SK-N-DZ (cell line): ENCODE data around the gene CSNK2B.

Experiments
- DNase-seq: peaks from one replicate; pipeline ENCODE4 v3.0.0-alpha.2; 2015; ENCODE audit warnings: low spot score

The CSNK2B gene

GRCh38 chr6:31636698-31637596 is 28.9 kb upstream of the CSNK2B start:
- no peak for DNase-seq

DNA sequence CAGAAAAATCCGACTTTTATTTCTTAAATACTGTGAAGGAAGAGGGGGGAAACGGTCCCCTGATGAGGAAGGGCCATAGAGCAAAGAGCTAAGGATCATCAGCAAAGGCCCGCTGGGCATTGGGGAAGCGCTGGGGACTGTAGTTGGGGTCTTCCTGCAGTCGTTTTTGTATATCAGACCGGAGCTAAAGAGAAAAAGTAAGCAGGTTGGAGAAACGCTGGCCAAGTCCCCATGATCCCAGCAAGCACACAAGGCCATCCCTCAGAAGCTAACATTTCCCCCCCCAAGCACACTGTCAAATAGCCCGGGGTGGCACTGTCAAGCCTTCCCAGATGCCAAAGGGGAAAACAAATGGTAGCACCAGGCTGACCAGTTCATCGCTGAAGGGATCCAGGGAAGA is 26.8 kb upstream of the CSNK2B start:
- no peak for DNase-seq

- no peak for DNase-seq
These were observed 26.4 kb upstream of the CSNK2B start for GRCh38 chr6:31639449-31639861.

DNA sequence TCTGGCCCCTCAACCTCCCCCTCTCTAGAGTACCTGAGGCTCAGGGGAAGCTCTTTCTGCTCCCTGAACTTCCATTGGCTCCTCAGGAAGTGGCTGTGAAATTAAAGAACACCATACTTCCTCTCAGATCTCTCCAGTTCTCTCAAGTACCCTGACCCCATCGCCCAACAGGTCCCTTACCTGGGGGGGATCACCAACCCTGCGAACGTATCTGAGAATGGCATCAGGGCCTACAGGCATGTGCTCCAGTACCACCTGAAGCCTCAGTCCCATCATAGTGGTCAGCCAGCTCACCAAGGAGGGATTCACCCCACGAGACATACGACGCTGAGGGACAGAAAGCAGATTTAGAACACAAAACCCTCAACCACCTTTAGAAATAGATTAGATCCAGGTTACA is 25.3 kb upstream of the CSNK2B start:
- DNase-seq = no peak

GRCh38 chr6:31641370-31641769 is 24.5 kb upstream of the CSNK2B start:
- DNase-seq = no peak

DNA sequence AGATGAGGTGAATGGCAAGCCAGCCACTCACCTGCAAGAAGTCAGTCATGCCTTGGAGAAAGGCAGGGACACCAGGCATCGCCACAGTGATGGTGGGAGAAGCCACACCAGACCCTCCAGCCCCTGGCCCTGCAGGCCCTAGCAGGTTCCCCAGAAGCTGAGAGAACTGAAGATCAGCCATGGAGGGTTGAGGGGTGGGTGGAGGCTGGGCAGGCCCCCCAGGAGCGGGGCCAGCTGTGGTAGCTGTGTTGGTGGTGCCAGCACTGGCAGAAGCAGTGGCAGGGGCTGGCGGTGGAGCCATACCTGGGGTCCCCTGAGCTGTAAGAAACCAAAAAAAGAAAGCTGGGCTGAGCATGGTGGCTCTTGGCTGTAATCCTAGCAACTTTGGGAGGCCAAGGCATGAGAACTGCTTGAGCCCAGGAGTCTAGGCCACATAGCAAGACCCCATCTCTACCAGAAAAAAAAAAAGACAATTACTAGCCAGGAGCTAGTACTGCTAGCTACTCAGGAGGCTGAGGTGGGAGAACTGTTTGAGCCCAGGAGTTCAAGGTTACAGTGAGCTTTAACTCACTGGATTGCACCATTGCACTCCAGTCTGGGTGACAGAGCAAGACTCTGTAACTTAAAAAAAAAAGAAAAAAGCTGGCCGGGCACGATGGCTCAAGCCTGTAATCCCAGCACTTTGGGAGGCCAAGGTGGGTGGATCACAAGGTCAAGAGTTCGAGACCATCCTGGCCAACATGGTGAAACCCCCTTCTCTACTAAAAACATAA is 22.9 kb upstream of the CSNK2B start:
- DNase-seq = no peak

GRCh38 chr6:31643818-31644454 is 21.9 kb upstream of the CSNK2B start:
- DNase-seq = no peak

DNA sequence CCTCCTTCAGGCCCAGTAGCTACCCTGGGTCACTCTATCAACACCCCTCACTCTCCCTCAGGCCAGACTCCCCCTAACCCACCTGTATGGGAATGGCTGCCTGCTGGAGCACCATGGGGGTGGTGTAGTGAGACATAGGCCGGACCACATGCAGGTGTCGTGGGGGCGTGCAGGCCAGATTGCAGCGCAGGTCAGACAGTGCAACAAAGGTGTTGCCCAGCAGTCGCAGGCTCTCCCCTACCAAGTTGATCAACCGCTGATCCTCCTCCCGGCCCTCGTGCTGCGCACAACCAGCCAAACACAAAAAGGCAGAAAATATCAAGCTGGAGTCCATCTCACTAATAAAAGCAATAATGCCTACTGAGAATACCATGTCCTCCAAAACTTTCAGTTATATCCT is 20.6 kb upstream of the CSNK2B start:
- DNase-seq = no peak

GRCh38 chr6:31651602-31652191 is 14.2 kb upstream of the CSNK2B start:
- DNase-seq = peak; percentile 71

DNA sequence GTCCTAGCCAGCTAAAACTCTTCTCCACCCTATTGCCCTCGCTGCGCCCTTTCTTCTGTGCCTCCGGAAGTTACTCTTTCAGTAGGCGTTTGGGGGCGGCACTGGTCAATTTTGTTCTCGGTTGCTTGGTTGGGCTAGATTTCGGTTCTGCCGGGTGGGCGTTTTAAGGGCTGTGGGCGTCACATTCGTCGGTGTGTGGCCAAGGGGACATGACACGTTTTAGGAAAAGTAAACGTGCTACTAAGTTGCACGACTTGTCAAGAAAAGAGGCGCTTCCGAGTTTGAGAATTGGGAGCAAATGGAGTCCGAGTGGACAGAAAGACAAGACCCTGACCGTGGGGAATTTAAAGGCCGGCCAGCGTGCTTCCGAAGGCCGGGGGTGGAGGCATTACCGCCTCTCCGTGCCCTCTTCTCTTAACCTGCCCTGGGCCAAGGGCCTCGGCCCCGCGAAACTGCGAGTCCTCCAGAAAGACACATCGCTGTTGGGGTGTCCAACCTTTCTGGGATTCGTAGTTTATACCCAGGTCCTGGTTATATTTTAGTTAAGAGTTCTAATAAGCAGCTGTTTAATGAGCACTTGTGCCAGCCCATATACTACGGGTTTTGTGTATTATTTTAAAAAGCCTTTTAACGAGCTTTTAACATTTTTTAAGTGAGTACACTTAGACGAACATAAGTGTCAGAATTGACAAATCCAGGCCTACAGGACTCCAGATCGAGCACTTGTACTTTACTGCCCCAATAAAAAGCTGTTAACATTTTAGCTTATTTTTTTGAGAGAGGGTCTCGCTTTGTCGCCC is 12.8 kb upstream of the CSNK2B start:
- peak; percentile 96 for DNase-seq

- no peak for DNase-seq
These were observed 11.1 kb upstream of the CSNK2B start for GRCh38 chr6:31654574-31655348.

- DNase-seq = no peak
These were observed 10.3 kb upstream of the CSNK2B start, which contains the start of gene APOM for GRCh38 chr6:31655349-31656237. Gene APOM (plus strand): TSS chr6:31655894. CDS start chr6:31655967, 73 bp downstream.

GRCh38 chr6:31657406-31658157 is 8.3 kb upstream of the CSNK2B start:
- no peak for DNase-seq

GRCh38 chr6:31658158-31658688 is 7.7 kb upstream of the CSNK2B start:
- DNase-seq = no peak

DNA sequence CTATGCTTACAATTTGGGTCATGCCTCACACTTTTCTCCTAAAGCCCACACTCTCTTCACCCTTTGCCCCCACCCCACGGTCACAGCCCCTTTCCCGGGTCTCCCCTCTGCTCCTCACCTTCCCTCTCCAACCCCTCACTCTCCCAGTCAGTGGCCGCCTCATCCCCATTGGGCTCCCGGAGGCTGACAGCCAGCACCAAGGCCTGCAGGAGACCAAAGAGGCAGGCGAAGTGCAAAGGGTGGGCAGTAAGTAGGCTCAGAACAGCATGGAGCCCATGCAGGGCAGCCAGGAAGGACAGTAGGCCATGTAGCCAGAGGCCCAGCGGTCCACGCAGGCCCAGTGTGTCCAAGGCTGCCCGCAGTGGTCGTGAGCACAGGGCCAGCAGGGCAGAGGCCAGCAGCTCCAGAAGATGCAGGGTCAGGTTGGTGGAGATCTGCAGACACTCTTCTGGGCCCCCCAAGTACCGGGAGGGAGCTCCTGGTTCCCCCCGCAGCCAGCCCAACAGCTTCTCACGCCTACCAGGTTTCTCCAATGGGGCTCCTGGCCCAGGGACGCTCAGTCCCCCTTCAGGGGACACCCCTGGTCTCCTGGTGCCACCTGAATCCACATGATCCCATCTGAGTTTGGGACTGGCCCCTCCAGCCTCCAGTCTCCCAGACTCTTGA is 6.8 kb upstream of the CSNK2B start:
- DNase-seq = no peak

DNA sequence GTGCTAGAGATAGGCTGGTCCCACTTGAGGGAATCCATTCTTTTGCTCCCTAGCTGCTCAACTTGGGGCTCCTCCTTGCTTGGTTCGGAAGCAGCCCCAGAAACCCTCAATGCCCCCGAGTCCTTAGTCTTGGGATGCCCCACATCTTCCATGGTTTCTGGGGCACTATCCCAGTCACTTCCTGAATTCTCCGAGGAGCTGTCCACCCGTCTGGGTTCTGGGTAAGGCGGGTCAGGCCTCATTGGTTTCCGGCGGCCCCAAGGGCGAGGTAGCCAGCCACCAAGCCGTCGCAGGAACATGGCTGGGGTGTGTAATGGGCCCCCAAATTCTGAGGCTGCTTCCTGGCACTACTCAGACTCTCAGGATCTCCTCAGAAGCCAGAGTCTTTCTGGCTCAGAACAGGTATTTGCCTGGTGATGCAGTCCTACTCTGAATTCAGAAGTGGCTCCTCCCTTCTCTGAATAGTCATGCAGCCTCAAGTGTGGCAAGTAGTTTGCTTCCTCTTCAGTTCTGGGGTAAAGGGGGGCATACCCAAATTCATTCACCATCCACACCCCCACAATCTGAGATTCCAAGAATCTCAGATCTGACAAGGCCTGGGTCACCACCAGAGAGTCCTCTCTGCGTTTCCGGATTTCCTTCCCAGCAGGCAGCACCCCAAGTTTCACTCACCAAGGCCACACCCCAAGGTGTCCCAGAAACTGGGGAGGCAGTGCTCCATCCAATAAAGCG is 6.1 kb upstream of the CSNK2B start:
- DNase-seq = no peak
